GM19372 (cell line): Measurements from ENCODE around the gene TMEFF2.
"Not testable (repeated sequence)": the region's sequence is repeated elsewhere in the genome, so short reads cannot be mapped to it uniquely, and the experiment has no call there.

ENCODE experiments used
- ATAC-seq: cut with Tn5 transposase; IDR thresholded peaks from one replicate; pipeline ENCODE4 v1.9.1; 2021; ENCODE audit warnings: mild to moderate bottlenecking, low read depth, moderate library complexity; ENCODE audit not compliant: unreplicated experiment

TMEFF2 gene

GRCh38 chr2:191942090-191942738 lies 252.5 kb downstream of the TMEFF2 start:
- ATAC-seq, result no peak

GRCh38 chr2:191941376-191941929 lies 253.3 kb downstream of the TMEFF2 start:
- no peak for ATAC-seq

DNA sequence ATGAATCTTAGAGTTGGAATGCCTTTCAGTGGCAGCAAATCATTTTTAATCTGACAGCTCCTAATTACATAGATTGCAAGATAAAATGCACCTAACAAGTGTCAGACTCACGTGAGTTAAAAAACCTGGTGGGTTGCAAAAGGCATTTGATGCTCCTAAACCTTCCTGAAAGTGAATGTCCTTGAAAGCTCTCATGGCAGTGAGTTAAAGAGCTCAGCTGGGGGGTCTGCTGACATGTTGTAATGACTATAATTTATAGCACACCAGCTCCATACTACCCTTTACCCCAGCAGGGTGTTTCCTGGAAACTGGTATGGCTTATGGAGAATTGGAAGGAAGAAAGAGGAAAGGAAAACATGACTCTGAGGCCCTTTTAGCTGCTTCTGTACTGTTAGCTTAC lies 256.0 kb downstream of the TMEFF2 start:
- no peak for ATAC-seq

DNA sequence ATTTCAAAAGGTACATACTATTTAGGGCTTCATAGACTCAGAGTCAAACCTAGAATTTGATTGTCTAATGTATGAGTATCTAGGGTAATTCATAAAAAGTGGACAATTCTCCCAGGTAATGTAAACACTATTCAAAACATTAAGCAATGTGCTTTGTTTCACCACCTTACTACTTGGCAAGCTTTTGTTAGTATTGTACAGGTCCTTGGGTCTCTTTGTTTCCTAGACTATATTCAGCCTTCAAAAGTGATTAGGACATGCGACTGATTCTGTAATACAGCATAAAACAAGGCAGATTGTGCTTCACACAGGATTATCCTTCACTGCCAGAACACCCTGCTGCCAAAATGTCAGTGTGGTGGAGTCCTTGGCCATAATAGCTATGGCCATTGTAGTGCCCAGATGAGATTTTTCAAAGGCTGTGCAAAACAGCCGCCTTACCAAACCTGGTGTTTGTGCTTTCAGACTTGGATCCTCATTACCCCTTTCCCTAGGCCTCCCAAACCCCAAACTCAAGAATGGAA lies 257.8 kb downstream of the TMEFF2 start:
- no peak for ATAC-seq

DNA sequence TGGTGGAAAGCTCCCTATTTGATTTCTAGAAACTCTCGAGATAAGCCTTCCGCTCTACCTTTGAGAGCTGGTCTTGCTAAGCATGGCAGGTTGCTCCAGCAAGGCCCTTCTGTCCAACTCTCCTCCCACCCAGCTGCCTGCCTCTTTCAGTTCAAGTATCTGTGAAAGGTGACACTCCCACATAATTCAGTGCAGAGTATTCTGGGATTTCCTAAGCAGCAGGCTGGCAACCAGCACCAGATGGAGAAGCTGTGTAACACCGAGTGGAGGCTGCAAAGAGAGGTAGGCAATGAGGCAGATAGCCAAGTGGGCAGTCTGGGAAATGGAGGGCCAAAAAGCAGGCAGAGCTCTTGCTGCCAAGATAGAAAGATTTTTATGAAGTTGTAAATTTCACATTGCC lies 259.5 kb downstream of the TMEFF2 start:
- ATAC-seq, result no peak

DNA sequence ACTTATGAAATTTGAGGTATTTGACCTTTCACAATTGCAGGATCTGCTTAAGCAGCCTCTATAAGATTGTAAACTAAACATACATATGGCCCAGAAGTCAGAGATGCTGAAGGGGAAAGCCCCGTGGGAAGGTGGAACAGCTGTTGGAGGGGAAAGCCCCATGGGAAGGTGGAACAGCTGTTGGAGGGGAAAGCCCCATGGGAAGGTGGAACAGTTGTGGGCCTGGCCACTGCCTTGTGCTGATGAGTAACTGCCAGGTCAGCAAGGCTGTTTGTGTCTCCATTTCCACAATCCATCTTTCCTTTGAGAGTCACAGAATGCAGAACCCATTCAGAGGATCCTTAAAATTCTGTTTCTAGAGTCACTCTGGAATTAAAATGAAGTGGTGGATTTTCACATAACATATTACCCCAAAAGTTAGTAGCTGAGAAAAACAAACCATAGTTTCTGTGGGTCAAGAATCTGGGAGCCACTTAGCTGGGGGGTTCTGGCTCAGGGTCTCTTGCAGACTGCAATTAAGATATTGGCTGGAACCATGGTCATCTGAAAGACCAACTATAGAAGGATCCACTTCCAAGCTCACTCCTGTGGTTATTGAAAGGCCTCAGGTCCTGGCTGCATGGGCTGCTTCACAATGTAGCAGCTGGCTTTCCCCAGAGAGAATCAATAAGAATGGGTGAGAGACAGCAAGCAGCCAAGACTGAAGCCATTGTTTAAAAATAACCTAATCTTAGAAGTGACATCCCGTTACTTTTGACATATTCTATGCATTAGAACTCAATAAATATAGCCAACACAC lies 261.2 kb downstream of the TMEFF2 start:
- ATAC-seq, result peak; percentile 81

- no peak for ATAC-seq
Measured at GRCh38 chr2:191932286-191932685, 262.4 kb downstream of the TMEFF2 start.

DNA sequence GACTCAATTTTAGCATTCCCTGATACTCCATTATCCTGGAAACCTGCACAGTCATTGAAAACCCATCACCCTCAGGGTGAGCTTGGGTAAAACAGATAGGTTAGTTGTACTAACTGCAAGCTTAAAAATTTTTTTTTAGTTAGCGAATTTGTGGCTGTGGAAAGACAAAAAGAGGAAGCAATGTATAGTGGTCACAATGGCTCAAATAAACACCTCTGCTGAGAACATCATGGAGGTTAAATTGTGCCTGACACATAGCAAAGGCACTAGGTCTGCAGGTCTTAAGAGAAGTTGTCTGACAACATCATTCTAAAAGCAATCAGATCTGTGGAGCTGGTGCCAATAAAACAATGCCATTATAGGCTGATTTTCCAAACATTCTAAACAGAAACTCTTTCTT lies 263.4 kb downstream of the TMEFF2 start:
- ATAC-seq, result peak; percentile 51

GRCh38 chr2:191930205-191930604 lies 264.5 kb downstream of the TMEFF2 start:
- ATAC-seq, result no peak

DNA sequence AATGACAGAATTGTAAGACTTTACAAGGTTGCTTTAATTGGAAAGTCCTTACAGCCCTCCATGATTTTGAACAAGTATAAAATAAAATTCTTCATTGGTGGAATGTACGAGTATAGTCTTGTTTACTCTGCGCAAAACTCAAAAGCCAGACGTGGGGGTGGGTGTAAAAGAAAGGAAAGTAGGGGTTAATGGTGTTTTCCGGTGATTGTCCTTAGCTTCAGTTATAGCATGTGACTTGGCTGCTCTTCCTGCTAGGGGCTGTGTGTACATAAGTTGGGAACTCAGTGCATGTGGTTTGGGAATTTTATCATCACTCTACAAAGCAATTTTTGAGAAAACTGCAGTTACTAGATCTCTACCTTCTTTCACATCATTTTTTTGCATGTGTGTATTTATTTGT lies 265.4 kb downstream of the TMEFF2 start:
- no peak for ATAC-seq

DNA sequence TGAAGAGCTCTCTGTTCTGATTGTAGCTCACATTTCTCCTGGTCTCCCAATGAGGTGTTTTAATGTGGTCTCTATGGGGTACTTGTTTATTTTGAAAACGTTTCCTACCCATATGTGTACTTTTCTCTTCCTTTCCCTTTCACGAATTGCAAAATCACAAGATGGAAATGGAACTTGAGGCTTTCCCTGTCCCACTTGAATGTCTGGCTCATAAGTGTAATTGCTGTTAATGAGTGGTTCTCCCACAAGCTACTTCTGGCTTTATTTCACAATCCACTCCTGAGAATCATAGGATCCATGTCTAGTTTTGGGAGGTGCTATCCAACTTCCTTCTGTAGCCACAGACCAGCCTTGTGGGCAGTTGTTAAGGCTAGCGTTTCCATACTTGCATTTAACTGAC lies 266.7 kb downstream of the TMEFF2 start:
- ATAC-seq, result no peak

DNA sequence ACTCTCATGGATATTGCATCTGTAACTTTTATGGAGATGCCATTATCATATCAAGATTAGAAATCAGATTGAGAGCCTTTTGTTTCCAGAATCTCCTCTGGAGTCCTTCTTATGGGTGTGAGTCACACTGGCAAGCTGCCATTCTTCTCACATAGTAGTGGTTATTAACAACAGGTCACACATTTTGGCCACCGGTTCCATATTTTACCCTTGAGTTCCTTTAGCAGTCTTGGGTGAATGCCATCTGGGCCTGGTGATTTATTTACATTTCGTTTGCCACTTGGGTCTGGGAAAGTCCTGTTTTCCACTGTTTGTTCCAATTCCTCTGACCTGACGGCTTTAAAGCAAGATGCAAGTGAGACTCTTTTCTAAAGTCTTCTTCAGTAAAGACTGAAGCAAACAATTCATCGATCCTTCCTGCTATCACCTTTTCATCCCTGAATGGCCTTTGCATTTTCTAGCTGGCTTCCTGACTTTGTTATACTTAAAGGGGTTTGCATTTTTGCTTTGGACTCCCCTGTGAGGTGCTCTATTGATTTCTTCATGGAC lies 267.3 kb downstream of the TMEFF2 start:
- ATAC-seq, result no peak

- no peak for ATAC-seq
Measured at GRCh38 chr2:191926671-191927070, 268.1 kb downstream of the TMEFF2 start.

- ATAC-seq, result no peak
Measured at GRCh38 chr2:191923652-191923997, 271.1 kb downstream of the TMEFF2 start.

GRCh38 chr2:191922736-191923651 lies 271.7 kb downstream of the TMEFF2 start:
- peak; percentile 90 for ATAC-seq

DNA sequence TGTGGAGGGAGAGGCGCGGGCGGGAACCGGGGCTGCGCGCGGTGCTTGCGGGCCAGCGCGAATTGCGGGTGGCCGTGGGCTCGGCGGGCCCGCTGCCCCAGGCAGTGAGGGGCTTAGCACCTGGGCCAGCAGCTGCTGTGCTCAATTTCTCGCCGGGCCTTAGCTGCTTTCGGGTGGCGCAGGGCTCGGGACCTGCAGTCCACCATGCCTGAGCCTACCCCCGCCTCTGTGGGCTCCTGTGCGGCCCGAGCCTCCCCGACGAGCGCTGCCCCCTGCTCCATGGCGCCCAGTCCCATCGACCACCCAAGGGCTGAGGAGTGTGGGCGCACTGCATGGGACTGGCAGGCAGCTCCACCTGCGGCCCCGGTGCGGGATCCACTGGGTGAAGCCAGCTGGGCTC lies 273.1 kb downstream of the TMEFF2 start:
- ATAC-seq, result not testable (repeated sequence)

DNA sequence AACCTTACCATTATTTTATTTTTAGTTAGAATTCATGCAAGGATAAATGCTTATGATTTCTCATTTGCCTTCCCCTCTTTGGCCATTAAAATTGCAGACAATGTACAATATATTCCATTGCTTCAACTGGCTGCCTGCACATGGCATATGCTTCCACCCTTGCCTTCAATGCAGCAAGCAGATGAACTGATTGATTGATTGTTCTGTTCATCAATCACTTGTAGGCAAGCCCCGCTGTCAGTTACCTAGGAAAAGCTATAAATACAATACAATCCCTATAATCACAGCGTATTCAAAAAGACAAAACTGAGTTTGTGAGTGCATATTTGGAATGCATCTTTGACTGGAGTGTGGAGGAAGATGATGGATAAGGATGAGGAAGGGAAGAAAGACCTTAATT lies 274.2 kb downstream of the TMEFF2 start:
- no peak for ATAC-seq

GRCh38 chr2:191917967-191918651 lies 276.6 kb downstream of the TMEFF2 start:
- ATAC-seq, result no peak

- no peak for ATAC-seq
Measured at GRCh38 chr2:191917430-191917881, 277.3 kb downstream of the TMEFF2 start.

DNA sequence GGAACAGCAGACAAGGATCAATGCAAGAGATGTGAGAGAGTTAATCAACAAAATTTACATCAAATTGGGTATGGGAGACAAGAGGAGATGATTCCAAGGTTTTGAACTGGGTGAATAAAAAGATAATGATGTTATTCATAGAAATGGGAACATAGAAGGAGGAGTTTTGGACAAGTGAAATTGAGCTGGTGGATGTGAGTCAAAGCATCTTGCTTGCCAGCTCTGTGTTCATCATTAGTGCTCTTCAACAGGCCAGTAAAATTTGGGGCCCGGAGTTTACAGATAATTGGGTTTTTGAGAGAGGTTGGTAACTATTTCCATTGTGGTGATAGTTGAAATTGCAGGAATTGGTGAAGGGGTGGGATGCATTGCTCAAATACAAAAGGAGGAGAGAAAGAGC lies 277.9 kb downstream of the TMEFF2 start:
- no peak for ATAC-seq
